A549 treated with CpdA at 1 μM for 4 hours (cell line): ENCODE measurements around the gene PLIN3. TPM values are rescaled to one million over a fixed set of nuclear protein-coding genes. Genes with fewer than 3 reads are reported as not detected.

ENCODE experiments used
- total RNA-seq: library from RNA; stranded (reverse); fragments of 200-300 nt; extraction: Qiagen RNA extraction; gene quantifications from 5 replicates; pipeline ENCODE4 v1.2.3, GENCODE V29; 2022; ENCODE audit warnings: low read depth

The PLIN3 gene
- 103 to 130 TPM (median 121 TPM) in 5 replicates for total RNA-seq

GRCh38 chr19:4867534-4868285, at the start of gene PLIN3:
Gene PLIN3 (minus strand): TSS chr19:4867667. CDS start chr19:4861394, 6,273 bp downstream.

GRCh38 chr19:4909156-4909896, 41.9 kb upstream of the PLIN3 start, which contains the start of gene UHRF1:
Gene UHRF1 (plus strand): TSS chr19:4909501. CDS start chr19:4910886, 1,385 bp downstream.

GRCh38 chr19:4902796-4903195, 35.3 kb upstream of the PLIN3 start, which contains the start of gene ARRDC5:
Gene ARRDC5 (minus strand): TSS chr19:4902896. CDS start chr19:4902825, 71 bp downstream.

GRCh38 chr19:4831304-4831978, 36.0 kb downstream of the PLIN3 start, which contains the start of gene TICAM1:
Gene TICAM1 (minus strand): TSS chr19:4831712. CDS start chr19:4818377, 13,335 bp downstream.

GRCh38 chr19:4791183-4792018, 76.1 kb downstream of the PLIN3 start, which contains the start of gene FEM1A:
Gene FEM1A (plus strand): TSS chr19:4791734. CDS start chr19:4791855, 121 bp downstream.

Other genes starting within 250 kb of the PLIN3 start
- gene TNFAIP8L1, start 228.2 kb downstream of the PLIN3 start, total RNA-seq, result 3.5 to 5.1 TPM (median 4.8 TPM) in 5 replicates
- 113 to 149 TPM (median 145 TPM) in 5 replicates for gene MYDGF, start 197.3 kb downstream of the PLIN3 start, total RNA-seq
- 60.1 to 78.1 TPM (median 65.7 TPM) in 5 replicates for gene DPP9, start 143.8 kb downstream of the PLIN3 start, total RNA-seq
- gene FEM1A, start 75.9 kb downstream of the PLIN3 start, total RNA-seq, result 5.3 to 6.0 TPM (median 5.6 TPM) in 5 replicates
- 7.1 to 9.9 TPM (median 8.9 TPM) in 5 replicates for gene TICAM1, start 36.0 kb downstream of the PLIN3 start, total RNA-seq
- gene ARRDC5, start 35.2 kb upstream of the PLIN3 start, total RNA-seq, result not detected in 5 replicates
- 45.2 to 50.9 TPM (median 48.1 TPM) in 5 replicates for gene UHRF1, start 41.8 kb upstream of the PLIN3 start, total RNA-seq
- 6.1 to 7.5 TPM (median 6.9 TPM) in 5 replicates for gene KDM4B, start 101.4 kb upstream of the PLIN3 start, total RNA-seq